WTC11 (cell line): ENCODE measurements around the gene DIO3. TPM values are rescaled to one million over a fixed set of nuclear protein-coding genes. Genes with fewer than 3 reads are reported as not detected.

Source experiments
- ATAC-seq: fragments of 200-7000 bp; cut with Tn5 transposase; 2 replicates; pipeline ENCODE4 v1.10.0; 2021; ENCODE audit warnings: mild to moderate bottlenecking, moderate library complexity
- CTCF ChIA-PET: fragments of 300-600 bp; sonication (Branson Sonifier 250); formaldehyde crosslinking; loops from one replicate; lab custom pipeline; 2021; ENCODE audit warnings: antibody characterized with exemption; lab: Charles Lee
- POLR2A ChIA-PET: fragments of 350-600 bp; sonication (Branson Sonifier 250); formaldehyde crosslinking; loops from one replicate; lab custom pipeline; 2021; ENCODE audit warnings: antibody characterized with exemption; lab: Charles Lee
- DNase-seq: peaks from one replicate; pipeline ENCODE4 v3.0.0; 2021; ENCODE audit warnings: low spot score
- H3K27ac Mint-ChIP-seq: 2 replicates; pipeline ENCODE4 v1.8.0; 2021; ENCODE audit warnings: mixed read lengths
- H3K27me3 Mint-ChIP-seq: 2 replicates; pipeline ENCODE4 v1.8.0; 2021; ENCODE audit warnings: low read depth, mild to moderate bottlenecking, moderate library complexity, mixed read lengths
- H3K36me3 Mint-ChIP-seq: 2 replicates; pipeline ENCODE4 v1.8.0; 2021; ENCODE audit warnings: mixed read lengths
- H3K4me1 Mint-ChIP-seq: 2 replicates; pipeline ENCODE4 v1.8.0; 2022; ENCODE audit warnings: mixed read lengths
- H3K4me3 Mint-ChIP-seq: 2 replicates; pipeline ENCODE4 v1.8.0; 2021; ENCODE audit warnings: mild to moderate bottlenecking, moderate library complexity, mixed read lengths
- H3K9me3 Mint-ChIP-seq: 2 replicates; pipeline ENCODE4 v1.8.0; 2021; ENCODE audit warnings: mixed read lengths
- AFF4 ChIP-seq: sonication (generic); formaldehyde crosslinking; IDR thresholded peaks from 2 replicates; pipeline ENCODE4 v1.8.1; 2023; ENCODE audit warnings: mild to moderate bottlenecking, missing genetic modification reagents, borderline replicate concordance
- CBFB ChIP-seq: sonication (generic); formaldehyde crosslinking; IDR thresholded peaks from 2 replicates; pipeline ENCODE4 v1.8.1; 2022; ENCODE audit warnings: mild to moderate bottlenecking, low read depth, missing genetic modification reagents
- CREB1 ChIP-seq: sonication (generic); formaldehyde crosslinking; IDR thresholded peaks from 2 replicates; pipeline ENCODE4 v1.8.0; 2023; ENCODE audit warnings: mild to moderate bottlenecking, missing genetic modification reagents
- GTF2I ChIP-seq: fragments of 250-450 bp; sonication (Bioruptor Pico); conservative IDR thresholded peaks from 2 replicates; pipeline ENCODE4 v1.4.0; 2021; ENCODE audit warnings: mild to moderate bottlenecking
- MYBL2 ChIP-seq: sonication (generic); formaldehyde crosslinking; IDR thresholded peaks from 2 replicates; pipeline ENCODE4 v1.8.1; 2023; ENCODE audit warnings: mild to moderate bottlenecking, moderate library complexity, missing genetic modification reagents
- NR1H2 ChIP-seq: sonication (generic); formaldehyde crosslinking; IDR thresholded peaks from 2 replicates; pipeline ENCODE4 v1.9.0; 2021; ENCODE audit warnings: mild to moderate bottlenecking, moderate library complexity, missing genetic modification reagents
- PRDM15 ChIP-seq: sonication (generic); formaldehyde crosslinking; IDR thresholded peaks from 2 replicates; pipeline ENCODE4 v1.8.0; 2022; ENCODE audit warnings: missing genetic modification reagents
- RORB ChIP-seq: fragments of 250-450 bp; sonication (Bioruptor Pico); IDR thresholded peaks from 2 replicates; pipeline ENCODE4 v1.9.0; 2021; ENCODE audit warnings: mild to moderate bottlenecking
- TEAD4 ChIP-seq: sonication (generic); formaldehyde crosslinking; IDR thresholded peaks from 2 replicates; pipeline ENCODE4 v1.8.0; 2022; ENCODE audit warnings: mild to moderate bottlenecking, missing genetic modification reagents
- ZBTB21 ChIP-seq: sonication (generic); formaldehyde crosslinking; IDR thresholded peaks from 2 replicates; pipeline ENCODE4 v1.8.1; 2023; ENCODE audit warnings: mild to moderate bottlenecking, missing genetic modification reagents, borderline replicate concordance
- ZNF416 ChIP-seq: fragments of 250-450 bp; sonication (Bioruptor Pico); IDR thresholded peaks from 2 replicates; pipeline ENCODE4 v1.9.0; 2021; ENCODE audit warnings: mild to moderate bottlenecking, inconsistent platforms
- ZNF423 ChIP-seq: fragments of 250-450 bp; sonication (Bioruptor Pico); IDR thresholded peaks from 2 replicates; pipeline ENCODE4 v2.1.2; 2022; ENCODE audit warnings: mild to moderate bottlenecking, moderate library complexity
- total RNA-seq: library from RNA; stranded (reverse); gene quantifications from 3 replicates; pipeline ENCODE4 v1.2.3, GENCODE V29; 2021
- TF ChIP-seq, protein P1 (sequence below): fragments of 200-600 bp; IDR thresholded peaks from 2 replicates; pipeline ENCODE4 v1.8.0; 2022; ENCODE audit warnings: antibody characterized with exemption
- TF ChIP-seq, protein P2 (sequence below): fragments of 250-450 bp; sonication (Bioruptor Pico); IDR thresholded peaks from 2 replicates; pipeline ENCODE4 v1.9.0; 2021; ENCODE audit warnings: moderate library complexity, mild to moderate bottlenecking, inconsistent platforms, borderline replicate concordance
- TF ChIP-seq, protein P3 (sequence below): sonication (generic); formaldehyde crosslinking; IDR thresholded peaks from 2 replicates; pipeline ENCODE4 v1.8.1; 2023; ENCODE audit warnings: mild to moderate bottlenecking, missing genetic modification reagents
- TF ChIP-seq, protein P4 (sequence below): sonication (generic); formaldehyde crosslinking; IDR thresholded peaks from 2 replicates; pipeline ENCODE4 v1.8.0; 2022; ENCODE audit warnings: mild to moderate bottlenecking, missing genetic modification reagents
- TF ChIP-seq, protein P5 (sequence below): sonication (generic); formaldehyde crosslinking; conservative IDR thresholded peaks from 2 replicates; pipeline ENCODE4 v1.8.1; 2022; ENCODE audit warnings: mild to moderate bottlenecking, missing genetic modification reagents
- TF ChIP-seq, protein P6 (sequence below): sonication (generic); formaldehyde crosslinking; IDR thresholded peaks from 2 replicates; pipeline ENCODE4 v1.8.0; 2022; ENCODE audit warnings: mild to moderate bottlenecking, missing genetic modification reagents

The DIO3 gene
- total RNA-seq, 1 experiment from 2014 or later, result 0.52 TPM

DNA sequence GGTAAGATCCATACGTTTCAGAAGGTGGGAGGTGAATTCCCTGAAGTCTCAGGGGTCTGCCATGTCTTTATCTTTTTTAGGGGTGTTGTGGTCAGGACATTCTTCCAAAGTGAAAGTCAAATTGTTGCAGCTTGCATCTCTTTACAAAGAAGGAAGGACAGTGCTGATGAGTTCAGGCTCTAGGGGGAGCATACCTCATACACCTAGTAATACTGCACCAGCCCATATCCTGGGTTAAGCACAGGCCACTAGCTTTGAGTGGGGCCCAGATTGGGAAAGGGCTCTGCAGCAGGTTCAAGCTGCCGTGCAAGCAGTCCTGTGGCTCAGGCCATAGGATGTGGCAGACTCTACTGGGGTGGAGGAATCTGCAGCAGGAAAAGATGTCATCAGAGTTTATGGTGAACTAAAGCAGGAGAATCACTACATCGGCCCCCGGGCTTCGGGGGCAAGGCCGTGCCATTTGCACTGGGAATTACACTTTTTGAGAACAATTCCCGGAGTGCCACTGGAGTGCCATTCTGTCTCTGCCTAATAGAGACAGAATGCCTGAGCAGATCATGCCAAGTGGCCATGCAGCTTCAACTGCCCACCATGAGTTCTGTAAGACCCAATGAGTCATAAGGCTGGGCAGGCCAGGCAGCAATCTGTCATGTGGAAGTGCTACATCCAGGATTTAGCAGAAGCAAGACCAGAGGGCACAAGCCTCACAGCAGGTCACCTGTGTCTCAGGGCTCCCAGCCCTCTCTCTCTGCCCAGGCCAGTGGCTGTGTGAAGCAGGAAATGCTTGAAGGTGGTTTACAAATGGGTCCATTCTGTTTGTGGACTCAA, 32.3 kb downstream of the DIO3 start (continued):
- TF ChIP-seq, protein P1, sequence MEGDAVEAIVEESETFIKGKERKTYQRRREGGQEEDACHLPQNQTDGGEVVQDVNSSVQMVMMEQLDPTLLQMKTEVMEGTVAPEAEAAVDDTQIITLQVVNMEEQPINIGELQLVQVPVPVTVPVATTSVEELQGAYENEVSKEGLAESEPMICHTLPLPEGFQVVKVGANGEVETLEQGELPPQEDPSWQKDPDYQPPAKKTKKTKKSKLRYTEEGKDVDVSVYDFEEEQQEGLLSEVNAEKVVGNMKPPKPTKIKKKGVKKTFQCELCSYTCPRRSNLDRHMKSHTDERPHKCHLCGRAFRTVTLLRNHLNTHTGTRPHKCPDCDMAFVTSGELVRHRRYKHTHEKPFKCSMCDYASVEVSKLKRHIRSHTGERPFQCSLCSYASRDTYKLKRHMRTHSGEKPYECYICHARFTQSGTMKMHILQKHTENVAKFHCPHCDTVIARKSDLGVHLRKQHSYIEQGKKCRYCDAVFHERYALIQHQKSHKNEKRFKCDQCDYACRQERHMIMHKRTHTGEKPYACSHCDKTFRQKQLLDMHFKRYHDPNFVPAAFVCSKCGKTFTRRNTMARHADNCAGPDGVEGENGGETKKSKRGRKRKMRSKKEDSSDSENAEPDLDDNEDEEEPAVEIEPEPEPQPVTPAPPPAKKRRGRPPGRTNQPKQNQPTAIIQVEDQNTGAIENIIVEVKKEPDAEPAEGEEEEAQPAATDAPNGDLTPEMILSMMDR, result no peak
- no peak for TF ChIP-seq ZBTB21
- TF ChIP-seq ZNF423 (CRISPR knock-in tag), result no peak
- TF ChIP-seq, protein P2, sequence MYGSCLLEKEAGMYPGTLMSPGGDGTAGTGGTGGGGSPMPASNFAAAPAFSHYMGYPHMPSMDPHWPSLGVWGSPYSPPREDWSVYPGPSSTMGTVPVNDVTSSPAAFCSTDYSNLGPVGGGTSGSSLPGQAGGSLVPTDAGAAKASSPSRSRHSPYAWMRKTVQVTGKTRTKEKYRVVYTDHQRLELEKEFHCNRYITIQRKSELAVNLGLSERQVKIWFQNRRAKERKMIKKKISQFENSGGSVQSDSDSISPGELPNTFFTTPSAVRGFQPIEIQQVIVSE (CRISPR knock-in tag), result no peak
- TF ChIP-seq ZNF416 (CRISPR knock-in tag), result no peak

- H3K27me3 Mint-ChIP-seq, result peaks cover 8% of the 10 kb centered on the region
- no peaks in the 10 kb centered on the region for H3K4me1 Mint-ChIP-seq
Observed at GRCh38 chr14:101594511-101595148, 33.3 kb downstream of the DIO3 start.

DNA sequence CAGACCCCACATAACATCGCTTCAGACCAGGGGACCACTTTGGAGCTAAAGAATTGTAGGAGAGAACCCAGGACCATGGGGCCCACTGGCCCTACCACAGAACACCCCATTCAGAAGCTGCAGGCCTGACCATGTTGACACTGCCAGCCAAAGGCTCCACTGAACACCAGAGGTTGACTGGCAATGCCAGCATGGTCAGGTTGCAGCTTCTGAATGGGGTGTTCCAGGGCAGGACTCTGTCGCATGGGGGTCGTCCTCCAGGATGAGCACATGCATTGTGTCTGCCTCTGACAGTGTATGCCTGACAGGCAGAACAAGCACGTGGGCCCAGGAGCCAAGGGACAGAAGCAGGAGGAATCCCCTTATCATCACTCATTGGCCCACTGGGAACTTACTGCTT, 34.1 kb downstream of the DIO3 start:
- ChIA-PET POLR2A (no interaction called here), CTCF (no interaction called here)
- H3K4me3 Mint-ChIP-seq, result no peak overlapping the region
- peaks cover 7% of the 10 kb centered on the region; the same call in 1 of the 2 replicates for H3K36me3 Mint-ChIP-seq
- H3K27me3 Mint-ChIP-seq, result peaks cover 8% of the 10 kb centered on the region
- H3K27ac Mint-ChIP-seq, result no peak overlapping the region
- peaks cover 30% of the 10 kb centered on the region for H3K9me3 Mint-ChIP-seq
- ATAC-seq (no peak), DNase-seq (no peak)
- H3K4me1 Mint-ChIP-seq, result no peaks in the 10 kb centered on the region
- TF ChIP-seq NR1H2 (CRISPR knock-in tag), result no peak
- TF ChIP-seq CREB1 (CRISPR knock-in tag), result no peak
- no peak for TF ChIP-seq PRDM15 (CRISPR knock-in tag)
- no peak for TF ChIP-seq AFF4
- TF ChIP-seq, protein P3, sequence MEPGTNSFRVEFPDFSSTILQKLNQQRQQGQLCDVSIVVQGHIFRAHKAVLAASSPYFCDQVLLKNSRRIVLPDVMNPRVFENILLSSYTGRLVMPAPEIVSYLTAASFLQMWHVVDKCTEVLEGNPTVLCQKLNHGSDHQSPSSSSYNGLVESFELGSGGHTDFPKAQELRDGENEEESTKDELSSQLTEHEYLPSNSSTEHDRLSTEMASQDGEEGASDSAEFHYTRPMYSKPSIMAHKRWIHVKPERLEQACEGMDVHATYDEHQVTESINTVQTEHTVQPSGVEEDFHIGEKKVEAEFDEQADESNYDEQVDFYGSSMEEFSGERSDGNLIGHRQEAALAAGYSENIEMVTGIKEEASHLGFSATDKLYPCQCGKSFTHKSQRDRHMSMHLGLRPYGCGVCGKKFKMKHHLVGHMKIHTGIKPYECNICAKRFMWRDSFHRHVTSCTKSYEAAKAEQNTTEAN (CRISPR knock-in tag), result no peak
- no peak for TF ChIP-seq MYBL2 (CRISPR knock-in tag)
- TF ChIP-seq, protein P4, sequence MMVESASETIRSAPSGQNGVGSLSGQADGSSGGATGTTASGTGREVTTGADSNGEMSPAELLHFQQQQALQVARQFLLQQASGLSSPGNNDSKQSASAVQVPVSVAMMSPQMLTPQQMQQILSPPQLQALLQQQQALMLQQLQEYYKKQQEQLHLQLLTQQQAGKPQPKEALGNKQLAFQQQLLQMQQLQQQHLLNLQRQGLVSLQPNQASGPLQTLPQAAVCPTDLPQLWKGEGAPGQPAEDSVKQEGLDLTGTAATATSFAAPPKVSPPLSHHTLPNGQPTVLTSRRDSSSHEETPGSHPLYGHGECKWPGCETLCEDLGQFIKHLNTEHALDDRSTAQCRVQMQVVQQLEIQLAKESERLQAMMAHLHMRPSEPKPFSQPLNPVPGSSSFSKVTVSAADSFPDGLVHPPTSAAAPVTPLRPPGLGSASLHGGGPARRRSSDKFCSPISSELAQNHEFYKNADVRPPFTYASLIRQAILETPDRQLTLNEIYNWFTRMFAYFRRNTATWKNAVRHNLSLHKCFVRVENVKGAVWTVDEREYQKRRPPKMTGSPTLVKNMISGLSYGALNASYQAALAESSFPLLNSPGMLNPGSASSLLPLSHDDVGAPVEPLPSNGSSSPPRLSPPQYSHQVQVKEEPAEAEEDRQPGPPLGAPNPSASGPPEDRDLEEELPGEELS (CRISPR knock-in tag), result no peak

More at GRCh38 chr14:101594511-101595148, 33.3 kb downstream of the DIO3 start:
- POLR2A ChIA-PET, result no interaction called here
- H3K4me3 Mint-ChIP-seq, result no peak overlapping the region
- ATAC-seq (no peak), DNase-seq (no peak)
- H3K9me3 Mint-ChIP-seq, result peaks cover 30% of the 10 kb centered on the region
- CTCF ChIA-PET, result no interaction called here
- peaks cover 7% of the 10 kb centered on the region; the same call in 1 of the 2 replicates for H3K36me3 Mint-ChIP-seq
- no peak overlapping the region for H3K27ac Mint-ChIP-seq
- TF ChIP-seq NR1H2 (CRISPR knock-in tag), result no peak
- no peak for TF ChIP-seq GTF2I (CRISPR knock-in tag)
- TF ChIP-seq CBFB (CRISPR knock-in tag), result no peak
- TF ChIP-seq, protein P5, sequence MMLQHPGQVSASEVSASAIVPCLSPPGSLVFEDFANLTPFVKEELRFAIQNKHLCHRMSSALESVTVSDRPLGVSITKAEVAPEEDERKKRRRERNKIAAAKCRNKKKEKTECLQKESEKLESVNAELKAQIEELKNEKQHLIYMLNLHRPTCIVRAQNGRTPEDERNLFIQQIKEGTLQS (CRISPR knock-in tag), result no peak
- no peak for TF ChIP-seq TEAD4 (CRISPR knock-in tag)
- TF ChIP-seq, protein P6, sequence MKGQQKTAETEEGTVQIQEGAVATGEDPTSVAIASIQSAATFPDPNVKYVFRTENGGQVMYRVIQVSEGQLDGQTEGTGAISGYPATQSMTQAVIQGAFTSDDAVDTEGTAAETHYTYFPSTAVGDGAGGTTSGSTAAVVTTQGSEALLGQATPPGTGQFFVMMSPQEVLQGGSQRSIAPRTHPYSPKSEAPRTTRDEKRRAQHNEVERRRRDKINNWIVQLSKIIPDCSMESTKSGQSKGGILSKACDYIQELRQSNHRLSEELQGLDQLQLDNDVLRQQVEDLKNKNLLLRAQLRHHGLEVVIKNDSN (CRISPR knock-in tag), result no peak
- no peak for TF ChIP-seq RORB
